Kidney (tissue), 14 donors: ENCODE results near the gene FAM89B. TPM values are rescaled to one million over a fixed set of nuclear protein-coding genes. Genes with fewer than 3 reads are reported as not detected.

Experiments used
- DNase-seq, 5 donors: peaks; one replicate each; pipeline ENCODE4 v3.0.0-alpha.2; 2013 to 2020
- FAIRE-seq: peaks from 2 replicates; lab custom pipeline; 2012; peaks lifted over from hg19 to GRCh38; lab: Jason Lieb, UNC
- H3K27ac ChIP-seq, 2 donors: one replicate each; pipeline ENCODE4 v1.7.0; 2013; ENCODE audit warnings: low read depth in 2 of 2, low read length in 2 of 2, inconsistent platforms in 1 of 2
- H3K27me3 ChIP-seq: one replicate; pipeline ENCODE4 v1.7.1; 2013; ENCODE audit warnings: low read length, inconsistent platforms; ENCODE audit not compliant: control insufficient read depth, insufficient read depth
- H3K36me3 ChIP-seq, 3 donors: one replicate each; pipeline versions ENCODE4 v1.7.0 to v1.7.1; 2013; ENCODE audit warnings: low read length in 3 of 3, control low read depth in 1 of 3, inconsistent platforms in 1 of 3; ENCODE audit not compliant: insufficient read depth in 3 of 3, control insufficient read depth in 2 of 3
- H3K4me1 ChIP-seq, 3 donors: one replicate each; pipeline versions ENCODE4 v1.7.0 to v1.7.1; 2013; ENCODE audit warnings: low read length in 3 of 3, inconsistent platforms in 1 of 3, low read depth in 1 of 3; ENCODE audit not compliant: control insufficient read depth in 2 of 3, insufficient read depth in 2 of 3
- H3K4me3 ChIP-seq, 3 donors: one replicate each; pipeline versions ENCODE4 v1.7.0 to v1.8.1; 2013; ENCODE audit warnings: low read length in 3 of 3, control low read depth in 1 of 3, inconsistent platforms in 1 of 3
- H3K9ac ChIP-seq, 3 donors: one replicate each; pipeline versions ENCODE4 v1.7.0 to v1.7.1; 2013; ENCODE audit warnings: low read length in 3 of 3, control low read depth in 1 of 3, inconsistent platforms in 1 of 3
- H3K9me3 ChIP-seq, 3 donors: one replicate each; pipeline versions ENCODE4 v1.7.0 to v1.7.1; 2013; ENCODE audit warnings: low read length in 3 of 3, control low read depth in 1 of 3, inconsistent platforms in 1 of 3; ENCODE audit not compliant: control insufficient read depth in 2 of 3, insufficient read depth in 1 of 3
- CTCF ChIP-seq: IDR thresholded peaks from 3 replicates; pipeline ENCODE4 v1.5.1; 2012; ENCODE audit warnings: mild to moderate bottlenecking, moderate library complexity, borderline replicate concordance; ENCODE audit not compliant: insufficient read depth; ENCODE audit errors: extremely low read depth
- intact Hi-C: fragments of 100-400 bp; cut with DNase I; formaldehyde crosslinking; loops from one replicate; pipeline ENCODE4 v1.11.1; 2022
- polyA plus RNA-seq: library from polyadenylated mRNA; stranded (reverse); fragments of 350-450 nt; fragmentation: Illumina TruSeq; extraction: RNeasy Lipid Tissue Mini Kit (QIAGEN cat#74804); gene quantifications from one replicate; pipeline ENCODE4 v1.2.3, GENCODE V29; 2014; ENCODE audit warnings: low read depth, low replicate concordance; ENCODE audit not compliant: insufficient read depth
- total RNA-seq: library from RNA; stranded (reverse); fragmentation: NEBNext Ultra II Directional; extraction: Animal tissue kit (Norgen Biotek cat#: 25700); gene quantifications from one replicate; pipeline ENCODE4 v1.2.1, GENCODE V29; 2021
- donor health status: control.
- donor health status: control.
- donor health status: control.
- donor health status: control.
- donor health status: control.
- donor health status: DM: yes; HTN: yes; CAD: no.
- donor health status: Normal renal cell carcinoma (clear cell type).

FAM89B gene
- total and polyA plus RNA-seq, 2 donors from 2014 or later, result 33.5 to 36.7 TPM

DNA sequence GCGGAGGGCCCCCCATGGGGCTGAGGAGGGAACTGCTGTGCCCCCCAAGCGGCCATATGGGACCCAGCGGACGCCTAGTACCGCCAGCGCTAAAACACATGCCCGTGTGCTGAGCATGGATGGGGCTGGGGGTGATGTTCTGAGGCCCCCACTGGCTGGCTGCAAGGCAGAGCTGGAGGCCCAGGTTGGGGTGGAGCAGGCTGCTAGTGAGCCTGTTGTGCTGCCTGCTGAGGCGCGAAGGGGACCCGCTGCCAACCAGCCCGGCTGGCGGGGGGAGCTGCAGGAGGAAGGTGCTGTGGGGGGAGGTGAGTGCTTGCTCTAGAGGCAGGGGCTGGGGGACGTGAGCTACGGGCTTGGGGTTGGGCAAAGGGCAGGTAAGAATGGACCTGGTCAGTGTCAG lies 46.4 kb downstream of the FAM89B start:
- DNase-seq, result no peak
- no peak for FAIRE-seq
- peaks cover 2 to 12% (median 8%) of the 10 kb centered on the region in 3 donors for H3K36me3 ChIP-seq

DNA sequence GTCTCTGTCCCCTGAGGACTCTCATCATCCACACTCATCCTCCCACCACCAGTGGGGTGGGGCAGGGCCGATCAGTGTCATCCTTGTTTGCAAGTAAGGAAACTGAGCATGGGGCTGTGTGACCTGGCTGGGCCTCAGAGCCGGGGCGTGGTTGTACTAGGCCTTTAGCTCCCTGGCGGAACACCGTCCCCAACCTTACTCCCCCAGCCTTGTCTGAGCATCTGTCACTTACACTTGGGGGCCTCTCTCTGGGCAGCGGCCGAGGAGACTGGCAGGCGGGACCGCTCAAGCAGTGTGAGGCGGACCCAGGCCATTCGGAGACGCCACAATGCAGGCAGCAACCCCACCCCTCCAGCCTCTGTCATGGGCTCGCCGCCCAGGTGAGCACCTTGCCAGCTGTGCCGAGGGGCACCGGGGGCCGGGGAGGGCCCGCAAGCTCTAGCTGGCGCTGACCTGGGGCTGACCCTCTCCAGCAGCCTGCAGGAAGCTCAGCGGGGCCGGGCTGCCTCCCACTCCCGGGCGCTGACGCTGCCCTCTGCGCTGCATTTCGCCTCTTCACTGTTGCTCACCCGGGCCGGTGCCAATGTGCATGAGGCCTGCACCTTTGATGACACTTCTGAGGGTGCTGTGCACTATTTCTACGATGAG lies 47.1 kb downstream of the FAM89B start:
- Histone ChIP-seq H3K36me3 (peaks cover 2 to 12% (median 8%) of the 10 kb centered on the region in 3 donors), H3K9ac (no peak overlapping the region), H3K4me3 (no peak overlapping the region), H3K27ac (no peak overlapping the region), H3K27me3 (no peaks in the 10 kb centered on the region), H3K4me1 (peaks cover 0 to 13% (median 0%) of the 10 kb centered on the region in 3 donors), H3K9me3 (no peaks in the 10 kb centered on the region)
- FAIRE-seq (no peak), DNase-seq (no peak)
- no peak for TF ChIP-seq CTCF
- intact Hi-C loops, result no loop called here

More for the DNA sequence above, 46.4 kb downstream of the FAM89B start:
- intact Hi-C loops, result no loop called here
- H3K27me3 ChIP-seq, result no peaks in the 10 kb centered on the region
- no peak overlapping the region for H3K4me3 ChIP-seq
- TF ChIP-seq CTCF, result no peak
- no peak overlapping the region for H3K27ac ChIP-seq
- H3K9me3 ChIP-seq, result no peaks in the 10 kb centered on the region
- peaks cover 0 to 13% (median 0%) of the 10 kb centered on the region in 3 donors for H3K4me1 ChIP-seq
- H3K9ac ChIP-seq, result no peak overlapping the region

DNA sequence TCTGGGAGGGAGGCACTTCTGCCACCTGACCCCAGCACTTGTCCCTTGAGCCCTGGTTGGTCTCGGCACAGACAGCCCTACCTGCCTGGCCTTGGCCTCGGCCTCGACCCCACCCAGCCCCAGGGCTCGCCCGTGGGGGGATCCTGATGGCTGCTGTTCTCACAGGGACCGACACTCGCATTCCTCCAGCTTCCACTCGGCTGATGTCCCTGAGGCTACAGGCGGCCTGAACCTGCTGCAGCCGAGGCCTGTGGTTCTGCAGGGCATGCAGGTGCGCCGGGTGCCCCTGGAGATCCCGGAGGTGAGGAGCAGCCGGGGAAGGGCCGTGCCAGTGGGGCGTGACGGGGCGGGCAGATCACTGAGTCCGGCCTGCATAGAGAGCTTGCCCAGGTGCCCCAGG lies 48.3 kb downstream of the FAM89B start:
- H3K36me3 ChIP-seq, result peaks cover 2 to 12% (median 10%) of the 10 kb centered on the region in 3 donors
- FAIRE-seq, result no peak

More for the DNA sequence above, 48.3 kb downstream of the FAM89B start:
- intact Hi-C loops, result no loop called here
- Histone ChIP-seq H3K27ac (no peak overlapping the region), H3K4me1 (peaks cover 0 to 13% (median 0%) of the 10 kb centered on the region in 3 donors), H3K9me3 (no peaks in the 10 kb centered on the region), H3K27me3 (no peaks in the 10 kb centered on the region), H3K9ac (no peak overlapping the region), H3K4me3 (no peak overlapping the region)
- TF ChIP-seq CTCF, result no peak
- no peak for DNase-seq
